HG03457 (cell line): ENCODE data around the gene PMFBP1.

ENCODE experiments used
- ATAC-seq: cut with Tn5 transposase; IDR thresholded peaks from one replicate; pipeline ENCODE4 v1.9.1; 2021; ENCODE audit warnings: moderate number of reproducible peaks; ENCODE audit not compliant: unreplicated experiment

The PMFBP1 gene

GRCh38 chr16:72131036-72131435 lies 40.9 kb downstream of the PMFBP1 start:
- ATAC-seq, result no peak

- no peak for ATAC-seq
Measured at GRCh38 chr16:72129976-72130656, 41.8 kb downstream of the PMFBP1 start.

DNA sequence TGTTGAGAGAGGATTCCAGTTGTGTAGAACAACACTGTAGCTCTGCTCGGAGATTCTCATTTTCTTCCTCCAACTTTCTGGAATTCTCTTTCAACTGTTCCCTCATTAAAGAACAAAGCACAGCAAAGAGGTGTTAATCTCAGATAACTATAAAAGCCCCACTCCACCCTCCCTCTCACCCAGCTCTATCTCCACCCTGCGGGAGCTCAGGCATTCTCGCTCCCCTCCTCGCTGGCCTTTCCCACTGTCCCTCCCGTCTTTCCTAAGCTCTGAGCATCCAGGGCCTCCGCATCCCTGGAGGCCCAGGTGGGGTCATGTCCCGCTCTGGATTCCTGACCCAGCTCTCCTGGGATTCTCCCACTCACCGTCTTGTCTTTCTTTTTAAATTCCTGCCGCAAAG lies 43.3 kb downstream of the PMFBP1 start:
- ATAC-seq, result no peak

GRCh38 chr16:72126429-72126765 lies 45.6 kb downstream of the PMFBP1 start:
- no peak for ATAC-seq

GRCh38 chr16:72125635-72126428 lies 46.1 kb downstream of the PMFBP1 start:
- no peak for ATAC-seq

- ATAC-seq, result no peak
Measured at GRCh38 chr16:72124761-72125634, 47.0 kb downstream of the PMFBP1 start.

GRCh38 chr16:72124148-72124547 lies 47.8 kb downstream of the PMFBP1 start:
- no peak for ATAC-seq

DNA sequence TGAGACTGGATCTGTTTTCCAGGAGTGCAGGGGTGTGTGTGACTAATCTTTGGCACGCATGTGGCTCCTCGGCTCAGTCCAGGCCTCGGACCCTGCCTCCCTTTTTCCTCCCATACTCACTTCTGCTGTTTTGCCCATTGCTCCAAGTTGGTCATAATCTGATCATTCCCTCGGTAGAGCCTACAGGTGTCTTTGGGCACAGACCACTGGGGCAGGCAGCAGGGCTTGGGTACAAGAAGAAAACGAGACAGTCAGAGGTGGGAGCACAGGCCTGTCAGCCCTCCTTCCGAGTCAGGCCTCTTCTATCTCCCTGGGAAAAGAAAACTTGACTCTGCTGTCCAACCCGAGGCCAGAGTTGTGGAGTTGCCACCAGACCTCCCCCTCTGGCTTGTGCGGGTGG lies 48.5 kb downstream of the PMFBP1 start:
- ATAC-seq, result no peak

DNA sequence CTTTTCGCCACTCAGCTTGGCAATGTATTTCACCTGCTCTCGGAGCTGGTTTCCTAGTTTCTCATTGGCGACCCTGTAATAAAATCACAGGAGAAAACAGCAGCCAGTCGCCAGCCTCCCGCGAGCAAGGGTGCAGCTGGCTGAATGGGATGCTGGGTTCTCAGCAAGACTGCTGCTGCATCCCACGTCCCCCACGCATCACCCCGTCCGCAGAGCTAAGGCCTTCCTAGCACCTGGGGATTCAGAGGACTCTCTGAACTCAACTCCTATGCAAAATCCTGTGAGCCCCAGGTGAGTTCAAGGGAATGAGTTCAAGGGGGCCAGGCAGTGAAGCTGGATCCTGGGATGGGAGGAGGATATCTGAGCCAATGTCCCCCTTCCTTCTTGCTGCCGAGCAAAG lies 49.0 kb downstream of the PMFBP1 start:
- ATAC-seq, result no peak

GRCh38 chr16:72122308-72122707 lies 49.6 kb downstream of the PMFBP1 start:
- ATAC-seq, result no peak

DNA sequence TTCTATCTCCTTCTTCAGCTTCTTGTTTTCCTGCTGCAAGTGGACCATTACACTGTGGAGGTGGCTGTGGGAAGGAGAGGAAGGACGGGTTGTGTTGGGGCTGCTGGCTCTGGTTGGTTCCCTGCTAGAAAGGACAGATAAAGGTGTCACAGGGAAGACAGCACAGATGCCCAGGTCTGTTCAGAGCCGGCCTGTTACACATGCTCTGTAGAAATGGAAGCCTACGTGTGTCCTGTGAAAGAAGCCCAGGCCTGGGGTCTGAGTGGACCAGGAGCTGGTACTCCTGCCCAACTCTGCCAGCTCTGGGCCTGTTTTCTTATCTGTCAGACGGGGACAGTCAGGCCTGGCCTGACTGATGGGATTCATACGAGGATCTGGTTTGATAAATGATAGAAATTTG lies 51.9 kb downstream of the PMFBP1 start:
- no peak for ATAC-seq

DNA sequence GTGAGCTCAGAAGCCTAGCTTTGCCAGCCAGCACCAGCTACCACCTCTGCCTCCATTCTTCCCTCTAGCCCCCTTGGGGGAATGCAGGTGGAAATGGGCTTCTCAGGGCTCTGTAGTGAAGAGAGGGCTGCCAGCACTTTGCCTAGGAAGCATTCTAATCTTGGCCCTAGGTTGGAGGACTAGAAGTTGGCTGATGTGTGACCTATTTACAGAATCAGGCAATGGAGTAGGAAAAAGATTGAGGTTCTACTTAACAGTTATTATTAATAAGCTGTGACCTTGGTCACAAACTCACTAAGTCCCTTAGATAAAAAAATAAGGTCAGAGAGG lies 58.4 kb downstream of the PMFBP1 start:
- ATAC-seq, result no peak

DNA sequence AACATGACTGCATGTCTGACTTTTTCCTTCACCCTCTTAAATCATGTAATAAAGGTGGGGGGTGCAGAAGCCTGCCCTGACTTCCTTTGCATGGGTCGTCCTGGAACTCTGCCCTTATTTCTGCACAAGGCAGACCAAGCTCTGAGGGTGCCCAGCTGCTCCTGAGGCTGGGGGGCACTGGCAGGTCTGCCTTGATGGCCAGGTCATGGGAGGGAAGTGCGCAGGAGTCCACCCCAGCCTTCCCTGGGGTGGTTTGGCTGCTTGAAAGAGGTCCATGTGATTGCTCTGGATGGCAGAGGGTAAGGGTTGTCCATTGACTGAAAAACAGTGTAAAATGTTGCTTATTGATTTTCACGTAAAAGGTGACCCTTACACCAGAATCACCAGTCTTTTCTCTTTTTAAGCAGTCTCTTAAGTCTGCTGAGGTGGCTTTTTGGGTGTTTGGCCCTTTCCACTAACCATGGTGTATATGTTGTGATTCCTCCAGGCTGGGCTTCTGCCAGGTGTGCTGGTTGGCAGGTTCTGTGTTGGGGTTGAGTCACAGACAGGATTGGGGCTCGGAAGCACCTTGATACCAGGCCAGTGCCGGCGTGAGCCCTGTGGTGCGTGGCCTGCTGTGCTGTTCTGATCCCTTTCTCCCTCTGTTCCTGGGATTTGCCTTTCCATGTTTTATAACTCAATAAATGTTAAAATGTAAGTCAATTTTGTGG lies 58.9 kb downstream of the PMFBP1 start:
- ATAC-seq, result no peak

GRCh38 chr16:72112452-72112792 lies 59.5 kb downstream of the PMFBP1 start:
- ATAC-seq, result no peak

GRCh38 chr16:72111657-72112451 lies 60.1 kb downstream of the PMFBP1 start:
- no peak for ATAC-seq

GRCh38 chr16:72110662-72111615 lies 61.0 kb downstream of the PMFBP1 start:
- no peak for ATAC-seq

GRCh38 chr16:72109966-72110530 lies 61.9 kb downstream of the PMFBP1 start:
- ATAC-seq, result no peak

DNA sequence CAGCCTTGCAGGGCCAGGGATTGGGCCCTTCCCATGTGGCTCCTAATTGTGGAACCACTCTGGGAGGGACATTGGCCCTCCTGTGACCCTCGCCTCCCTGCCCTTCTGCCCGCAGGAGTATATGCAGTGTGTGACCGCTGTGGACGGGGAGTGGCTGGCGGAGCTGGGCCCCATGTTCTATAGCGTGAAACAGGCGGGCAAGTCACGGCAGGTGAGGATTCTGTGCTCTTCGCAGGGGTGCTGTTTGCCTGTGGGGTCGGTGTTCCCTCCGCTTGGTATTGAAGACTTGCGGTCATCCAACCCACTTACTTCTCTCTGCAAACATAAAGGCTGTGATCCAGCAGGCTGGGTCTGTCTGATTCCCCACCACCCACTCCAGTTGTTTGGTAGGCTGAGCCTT lies 62.7 kb downstream of the PMFBP1 start:
- no peak for ATAC-seq
